Mammary epithelial cell (primary cell): ENCODE results near the gene CRYZL1.

Experiments
- CTCF ChIP-seq, 2 donors: IDR thresholded peaks in 1 of 2; conservative IDR thresholded peaks in 1 of 2; 2 replicates each; pipeline ENCODE4 v1.5.1; 2011 to 2012; ENCODE audit warnings: inconsistent platforms in 2 of 2, low read length in 2 of 2, mild to moderate bottlenecking in 2 of 2, control low read depth in 1 of 2, low read depth in 1 of 2; ENCODE audit not compliant: insufficient read depth in 1 of 2; ENCODE audit errors: extremely low read depth in 1 of 2
- EZH2 ChIP-seq: IDR thresholded peaks from 2 replicates; pipeline ENCODE4 v1.6.1; 2012; ENCODE audit warnings: low read length, inconsistent platforms, borderline replicate concordance

GRCh38 chr21:33551664-33552063, 89.9 kb downstream of the CRYZL1 start:
- TF ChIP-seq CTCF (conservative IDR thresholded peaks at IDR 0.05 in 1 of 2, IDR thresholded peaks at IDR 0.05 in 1 of 2; ENCODE audit: extremely low read depth in 1 of 2, insufficient read depth in 1 of 2, low read depth in 1 of 2, low read length in 2 of 2) (no peak), EZH2 (no peak)
